HG03558 (cell line): ENCODE data around the gene THRB.
"Not testable (repeated sequence)": the region's sequence is repeated elsewhere in the genome, so short reads cannot be mapped to it uniquely, and the experiment has no call there.

Source experiments
- ATAC-seq: cut with Tn5 transposase; IDR thresholded peaks from one replicate; pipeline ENCODE4 v1.9.1; 2021; ENCODE audit warnings: moderate number of reproducible peaks; ENCODE audit not compliant: unreplicated experiment; ENCODE audit errors: extremely low read depth

THRB gene

DNA sequence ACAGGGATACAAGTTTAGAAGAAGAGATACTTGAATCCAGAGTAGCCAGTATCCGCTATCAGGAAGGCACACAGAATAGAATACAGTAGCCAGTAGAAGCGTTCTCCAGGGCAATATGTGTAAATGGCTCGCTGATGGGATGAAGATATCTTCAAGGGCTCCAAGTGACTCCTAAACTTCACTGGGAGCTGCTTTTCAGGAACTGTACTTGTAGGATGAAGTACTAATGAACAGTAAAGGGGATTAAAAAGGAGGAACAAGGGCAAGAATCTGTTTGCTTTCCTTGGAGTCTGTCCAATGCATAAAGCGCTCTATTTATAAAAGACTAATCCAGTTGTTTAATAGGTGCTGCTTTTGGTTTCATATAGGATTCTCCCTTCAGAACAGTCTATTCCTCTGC is 78.4 kb downstream of the THRB start:
- ATAC-seq = no peak

DNA sequence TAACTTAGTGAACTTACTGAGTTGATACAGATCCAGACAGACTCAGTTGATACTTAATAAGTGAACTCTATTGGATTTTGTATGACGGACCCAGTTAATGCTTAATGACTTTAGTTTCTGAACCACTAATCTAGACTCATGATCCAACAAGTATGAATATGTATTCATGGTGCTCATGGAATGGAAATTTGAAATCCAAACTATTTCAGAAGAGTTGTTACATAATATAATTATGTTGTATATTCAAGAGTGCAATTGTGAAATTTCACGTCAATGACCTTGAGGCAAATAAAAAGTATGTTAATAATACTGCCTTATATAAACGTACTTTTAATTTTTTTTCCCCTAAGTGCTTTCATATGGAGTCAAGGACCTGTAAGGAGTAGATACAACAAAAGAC is 78.8 kb downstream of the THRB start:
- ATAC-seq = no peak

DNA sequence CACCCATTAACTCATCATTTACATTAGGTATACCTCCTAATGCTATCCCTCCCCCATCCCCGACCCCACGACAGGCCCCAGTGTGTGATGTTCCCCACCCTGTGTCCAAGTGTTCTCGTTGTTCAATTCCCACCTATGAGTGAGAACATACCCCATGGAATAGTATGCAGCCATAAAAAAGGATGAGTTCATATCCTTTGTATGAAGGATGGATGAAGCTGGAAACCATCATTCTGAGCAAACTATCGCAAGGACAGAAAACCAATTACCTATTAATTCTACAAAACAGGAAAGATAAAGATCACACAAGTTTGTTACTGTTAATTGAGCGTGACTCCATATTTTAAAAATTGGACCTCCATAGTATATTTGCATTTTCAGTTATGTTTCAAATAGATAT is 81.0 kb downstream of the THRB start:
- ATAC-seq = not testable (repeated sequence)

DNA sequence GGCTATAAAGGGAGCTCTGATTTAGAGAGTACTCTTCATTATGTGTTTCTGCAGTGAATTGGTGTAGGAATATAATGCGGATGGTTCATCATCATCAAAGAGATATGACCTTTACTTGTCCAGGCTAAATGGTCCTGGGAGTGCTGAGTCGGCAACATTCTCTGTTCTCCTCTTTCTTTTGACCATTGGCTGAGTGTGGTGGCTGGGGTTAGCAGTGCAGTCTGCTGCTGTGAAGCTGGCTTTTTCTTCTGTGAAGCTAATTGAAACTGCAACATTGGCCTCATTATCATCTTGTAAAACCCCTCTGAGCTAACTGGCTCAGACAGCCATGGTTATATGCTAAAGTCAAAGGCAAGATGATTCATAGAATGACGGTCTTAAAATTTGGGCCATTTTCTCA is 83.8 kb downstream of the THRB start:
- ATAC-seq = no peak

DNA sequence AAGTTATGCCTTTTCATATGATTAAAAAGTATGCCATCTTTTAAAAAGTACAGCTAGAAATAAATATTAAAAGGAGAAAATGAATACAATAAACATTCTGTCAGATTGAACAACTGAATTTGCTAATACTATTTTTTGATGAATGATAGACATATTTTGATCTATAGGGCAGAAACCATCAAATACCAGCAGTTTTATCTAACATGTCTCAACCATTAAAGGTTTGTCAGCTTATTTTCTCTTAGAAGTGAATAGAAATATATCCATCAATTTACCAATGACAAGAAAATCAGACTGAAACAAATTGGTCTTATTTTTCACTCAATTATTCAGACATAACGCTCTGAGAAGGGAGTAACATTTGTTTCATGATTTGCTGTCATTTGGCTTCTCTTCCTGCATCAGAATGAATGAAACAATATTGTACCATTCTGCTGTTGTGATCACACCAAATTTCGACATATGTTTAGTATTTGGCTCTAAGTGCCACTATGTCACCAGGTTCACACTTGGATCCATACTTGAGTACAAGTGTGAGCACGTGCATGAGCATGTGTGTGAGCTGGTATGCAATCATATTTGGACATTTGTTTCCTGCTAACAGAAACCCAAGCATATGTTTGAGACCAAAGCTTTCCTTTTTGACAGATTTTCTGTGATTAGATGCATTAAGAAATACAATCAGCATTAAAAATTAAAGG is 86.5 kb downstream of the THRB start:
- no peak for ATAC-seq

DNA sequence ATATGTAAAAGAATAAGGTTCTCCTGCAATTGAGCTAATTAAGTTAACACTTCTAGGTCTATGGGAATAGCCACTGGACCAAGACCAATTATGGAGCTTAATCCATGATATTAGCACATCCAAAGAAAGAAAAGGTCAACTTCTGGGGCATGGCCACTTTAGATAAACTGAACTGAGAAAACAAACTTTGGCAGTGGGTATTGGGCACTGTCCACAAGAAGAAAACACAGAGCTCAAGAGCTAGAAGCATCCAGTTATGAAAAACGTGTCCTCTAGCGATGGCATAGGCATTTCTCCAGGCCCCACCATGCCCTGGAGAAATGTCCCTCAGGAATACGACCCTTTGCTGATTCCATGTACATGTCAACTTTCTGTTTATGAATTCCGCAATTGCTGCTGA is 87.8 kb downstream of the THRB start:
- no peak for ATAC-seq

DNA sequence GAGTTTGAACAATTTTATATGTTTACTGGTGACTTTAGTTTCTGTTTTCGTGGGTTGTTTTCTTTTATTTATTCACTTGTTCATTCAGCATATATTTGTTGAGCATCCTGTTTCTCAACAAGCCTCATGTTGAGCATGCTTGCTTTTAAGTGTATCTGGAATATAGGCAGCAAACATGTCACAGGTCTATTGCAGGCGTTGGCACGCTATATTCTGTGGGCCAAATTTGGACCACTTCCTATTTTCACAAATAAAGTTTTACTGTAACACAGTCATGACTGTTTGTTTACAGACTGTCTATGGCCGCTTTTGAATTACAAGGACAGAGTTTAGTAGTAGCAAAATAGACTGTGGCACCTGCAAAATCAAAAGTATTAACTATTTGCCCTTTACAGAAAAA is 89.6 kb downstream of the THRB start:
- ATAC-seq = no peak

DNA sequence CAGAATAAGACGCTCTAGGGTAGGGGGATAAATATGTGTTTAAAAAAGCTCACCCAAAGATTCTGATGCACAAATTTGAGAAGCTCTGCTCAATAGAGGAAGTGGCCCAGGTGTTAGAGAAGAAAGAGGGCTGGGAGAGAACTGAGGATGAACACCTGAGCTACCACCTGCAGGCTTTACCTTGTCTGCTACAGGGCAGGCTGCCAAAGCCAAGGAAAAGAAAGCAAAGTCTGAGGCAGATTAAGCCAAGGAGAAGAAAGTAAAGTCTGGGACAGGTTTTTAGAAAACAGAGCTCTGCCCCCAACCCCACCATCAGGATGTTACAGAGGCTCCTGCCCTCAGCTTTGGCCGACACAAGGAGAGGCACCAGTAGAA is 92.9 kb downstream of the THRB start:
- no peak for ATAC-seq

DNA sequence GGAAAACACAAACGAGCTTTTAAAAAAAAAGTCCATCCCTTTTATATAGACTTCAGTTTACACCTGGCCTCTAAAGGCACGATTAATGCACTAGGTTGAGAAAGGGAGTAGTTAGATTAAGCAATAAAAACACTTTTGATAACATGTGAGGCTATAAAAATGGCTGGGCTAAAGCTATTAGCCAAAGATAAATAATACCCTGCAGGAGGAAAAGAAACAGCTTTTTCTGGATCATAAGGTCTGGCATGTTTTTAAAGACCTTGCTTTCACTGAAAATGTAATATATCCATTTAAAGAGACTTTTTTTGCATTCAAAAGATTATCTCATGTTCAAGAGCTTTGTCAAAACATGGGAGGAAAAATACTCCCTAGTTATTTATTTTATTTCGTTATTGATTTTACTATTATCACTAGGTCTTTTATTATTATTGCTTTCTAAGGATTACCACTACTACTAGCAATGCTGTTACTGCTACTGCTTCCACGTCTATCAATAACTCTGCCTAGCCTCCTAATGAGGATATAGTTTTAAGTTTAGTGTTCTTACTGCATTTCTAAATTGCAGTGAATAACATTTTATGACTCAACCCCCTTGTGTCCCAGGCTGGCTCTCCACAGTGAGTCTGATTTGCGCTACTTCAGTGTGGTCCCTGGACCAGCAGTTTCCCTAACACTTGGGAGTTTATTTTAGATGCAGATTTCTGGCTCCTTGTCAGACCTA is 93.4 kb downstream of the THRB start:
- ATAC-seq = no peak

DNA sequence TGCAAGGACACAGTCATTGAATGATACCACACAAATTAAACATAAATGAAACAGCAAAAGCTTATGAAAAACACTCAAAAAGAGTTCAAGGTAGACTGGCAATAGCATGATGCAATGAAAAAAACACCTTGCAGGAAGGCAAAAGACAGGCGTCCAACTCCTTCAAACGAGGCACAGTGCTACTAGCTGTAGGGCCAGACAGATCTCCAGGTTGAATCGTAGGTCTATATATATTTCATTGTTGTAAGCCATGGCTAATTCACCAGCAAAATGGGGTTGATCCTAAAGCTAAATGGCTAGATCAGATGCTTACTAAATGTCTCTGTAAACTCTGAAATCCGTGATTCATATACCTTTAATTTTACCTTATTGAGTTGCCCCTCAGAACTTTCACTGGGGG is 94.2 kb downstream of the THRB start:
- no peak for ATAC-seq

DNA sequence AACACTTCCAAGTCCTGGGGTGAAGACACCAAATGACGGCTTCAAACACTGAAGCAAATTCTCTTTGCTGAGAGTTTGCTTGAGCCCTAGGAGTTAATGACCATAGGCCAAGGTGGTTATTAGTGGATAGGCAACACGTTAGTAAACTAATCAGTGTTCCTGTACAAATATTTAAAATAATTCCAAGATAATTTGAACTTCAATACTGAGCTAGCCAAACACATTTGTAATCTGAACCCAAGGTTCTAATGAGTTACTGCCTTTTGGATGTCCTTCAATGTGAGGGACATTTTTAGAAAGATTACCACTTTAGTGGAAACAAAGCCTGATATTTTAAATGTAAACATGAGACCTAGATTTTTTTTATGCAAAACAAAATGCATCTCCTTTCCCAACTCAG is 94.6 kb downstream of the THRB start:
- no peak for ATAC-seq

DNA sequence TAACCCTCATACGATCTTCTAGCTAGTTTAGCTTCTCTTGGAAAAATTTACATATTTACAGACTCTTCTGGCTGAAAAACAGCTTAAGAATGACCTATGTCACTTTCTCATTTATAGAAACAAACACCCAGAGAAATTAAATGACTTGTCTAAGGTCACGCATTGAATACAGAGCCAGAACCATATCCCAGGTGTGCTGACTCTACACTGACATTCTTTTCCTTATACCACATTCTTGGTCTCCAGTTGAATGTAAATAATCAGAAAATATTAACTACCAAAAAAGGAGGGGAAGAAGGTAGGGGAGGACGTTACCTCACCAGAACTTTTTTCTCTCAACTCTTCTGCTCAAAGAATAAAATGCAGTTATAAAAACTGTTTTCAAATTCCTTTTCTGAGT is 95.0 kb downstream of the THRB start:
- no peak for ATAC-seq

DNA sequence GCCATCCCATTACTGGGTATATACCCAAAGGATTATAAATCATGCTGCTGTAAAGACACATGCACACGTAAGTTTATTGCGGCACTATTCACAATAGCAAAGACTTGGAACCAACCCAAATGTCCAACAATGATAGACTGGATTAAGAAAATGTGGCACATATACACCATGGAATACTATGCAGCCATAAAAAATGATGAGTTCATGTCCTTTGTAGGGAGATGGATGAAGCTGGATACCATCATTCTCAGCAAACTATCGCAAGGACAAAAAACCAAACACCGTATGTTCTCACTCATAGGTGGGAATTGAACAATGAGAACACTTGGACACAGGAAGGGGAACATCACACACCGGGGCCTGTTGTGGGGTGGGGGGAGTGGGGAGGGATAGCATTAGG is 95.9 kb downstream of the THRB start:
- not testable (repeated sequence) for ATAC-seq

DNA sequence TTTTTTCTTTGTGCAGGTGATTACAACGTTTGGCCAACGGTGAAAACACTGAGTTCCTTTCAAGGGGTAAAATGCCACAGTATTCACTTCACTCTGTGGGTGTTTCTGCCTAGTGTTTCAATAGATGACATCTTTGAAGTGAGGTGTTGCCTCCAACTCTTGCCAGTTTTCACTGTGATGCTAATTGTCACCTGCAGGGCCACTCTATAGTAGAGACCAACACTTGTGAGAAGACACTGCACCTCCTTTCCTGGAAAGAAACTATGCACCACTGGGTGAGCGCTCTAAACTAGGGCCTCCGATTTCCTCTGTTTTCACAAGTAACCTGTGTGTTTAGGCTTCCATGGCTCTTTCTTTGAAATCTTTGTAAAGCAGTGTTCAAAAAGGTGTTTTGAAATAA is 98.3 kb downstream of the THRB start:
- ATAC-seq = no peak

DNA sequence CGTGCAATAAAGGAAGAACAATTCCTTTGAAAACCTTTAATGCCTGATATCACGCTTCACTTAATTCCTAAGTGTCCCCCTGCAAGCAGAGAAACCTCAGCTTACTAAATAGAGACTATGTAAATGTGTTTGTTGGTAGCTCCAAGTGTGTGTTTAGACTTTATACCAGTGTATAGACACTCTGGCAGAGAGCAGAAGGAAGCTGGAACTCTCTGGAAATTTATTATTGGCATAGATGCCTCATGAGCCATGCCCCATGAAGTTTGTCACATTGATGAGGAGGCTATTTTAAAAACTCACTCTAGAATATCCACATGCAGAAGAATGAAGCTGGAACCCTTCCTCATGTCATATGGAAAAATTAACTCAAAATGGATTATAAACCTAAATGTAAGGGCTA is 99.9 kb downstream of the THRB start:
- ATAC-seq = no peak

DNA sequence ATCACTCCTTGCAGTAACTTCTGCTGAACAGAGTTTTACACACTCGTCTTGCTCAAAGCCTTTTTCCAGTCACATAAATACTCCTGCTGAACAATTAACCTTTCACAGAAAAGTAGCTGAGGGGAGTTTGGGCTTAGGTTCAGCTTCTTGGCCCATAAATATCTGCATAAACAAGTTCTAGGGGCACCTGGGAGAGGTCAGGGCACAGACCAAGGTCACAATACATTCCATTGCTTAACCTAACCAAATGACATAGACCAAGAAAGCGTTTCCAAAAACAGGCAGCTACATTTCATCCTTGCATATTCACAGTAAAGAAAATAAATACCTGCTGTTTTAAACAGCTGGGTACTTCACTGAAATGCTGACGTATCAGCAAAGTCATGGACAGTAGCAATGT is 101.3 kb downstream of the THRB start:
- ATAC-seq = no peak

DNA sequence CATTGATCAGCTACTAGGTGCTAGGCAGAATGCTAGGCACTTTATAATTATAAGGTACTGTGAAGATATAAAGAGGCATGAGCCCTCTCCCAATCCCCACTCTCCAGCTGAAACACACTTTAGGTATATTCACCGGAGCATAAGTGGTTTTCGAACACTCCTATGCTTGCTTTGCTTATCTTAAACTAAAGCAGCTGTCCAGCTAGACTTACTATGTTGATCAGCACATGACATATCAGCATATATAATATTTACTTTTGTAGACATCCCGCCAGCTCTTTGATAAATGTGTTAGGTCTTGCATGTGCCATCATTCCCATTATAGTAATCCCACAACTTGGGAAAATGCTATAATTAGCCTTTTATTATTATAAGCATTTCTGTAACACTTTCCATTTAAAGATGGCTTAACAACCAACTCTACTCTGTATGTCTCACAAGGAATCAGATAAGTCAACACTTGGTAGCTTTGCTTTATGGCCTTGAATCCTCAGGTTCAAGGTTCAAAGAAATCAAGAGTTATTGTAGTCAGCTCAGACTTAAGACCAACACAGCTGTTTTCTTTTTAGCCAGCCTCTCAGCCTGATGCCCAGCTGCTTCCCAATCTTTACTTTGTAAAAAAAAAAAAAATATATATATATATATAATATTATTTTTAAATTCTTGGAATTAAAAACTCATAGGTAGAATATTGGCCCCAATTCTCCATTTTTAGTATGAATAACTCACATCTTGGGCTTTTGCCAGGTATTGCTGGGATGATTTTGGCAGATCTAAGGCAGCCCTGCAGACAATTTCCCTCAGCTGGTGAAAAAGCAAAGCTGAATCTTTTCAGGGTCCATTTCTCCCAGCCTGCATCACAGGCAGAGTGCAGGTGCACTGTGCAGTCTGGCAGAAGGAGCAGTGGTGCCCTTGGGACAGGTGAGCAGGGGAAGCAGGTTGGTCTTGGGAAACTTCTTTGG is 104.2 kb downstream of the THRB start:
- ATAC-seq = no peak

DNA sequence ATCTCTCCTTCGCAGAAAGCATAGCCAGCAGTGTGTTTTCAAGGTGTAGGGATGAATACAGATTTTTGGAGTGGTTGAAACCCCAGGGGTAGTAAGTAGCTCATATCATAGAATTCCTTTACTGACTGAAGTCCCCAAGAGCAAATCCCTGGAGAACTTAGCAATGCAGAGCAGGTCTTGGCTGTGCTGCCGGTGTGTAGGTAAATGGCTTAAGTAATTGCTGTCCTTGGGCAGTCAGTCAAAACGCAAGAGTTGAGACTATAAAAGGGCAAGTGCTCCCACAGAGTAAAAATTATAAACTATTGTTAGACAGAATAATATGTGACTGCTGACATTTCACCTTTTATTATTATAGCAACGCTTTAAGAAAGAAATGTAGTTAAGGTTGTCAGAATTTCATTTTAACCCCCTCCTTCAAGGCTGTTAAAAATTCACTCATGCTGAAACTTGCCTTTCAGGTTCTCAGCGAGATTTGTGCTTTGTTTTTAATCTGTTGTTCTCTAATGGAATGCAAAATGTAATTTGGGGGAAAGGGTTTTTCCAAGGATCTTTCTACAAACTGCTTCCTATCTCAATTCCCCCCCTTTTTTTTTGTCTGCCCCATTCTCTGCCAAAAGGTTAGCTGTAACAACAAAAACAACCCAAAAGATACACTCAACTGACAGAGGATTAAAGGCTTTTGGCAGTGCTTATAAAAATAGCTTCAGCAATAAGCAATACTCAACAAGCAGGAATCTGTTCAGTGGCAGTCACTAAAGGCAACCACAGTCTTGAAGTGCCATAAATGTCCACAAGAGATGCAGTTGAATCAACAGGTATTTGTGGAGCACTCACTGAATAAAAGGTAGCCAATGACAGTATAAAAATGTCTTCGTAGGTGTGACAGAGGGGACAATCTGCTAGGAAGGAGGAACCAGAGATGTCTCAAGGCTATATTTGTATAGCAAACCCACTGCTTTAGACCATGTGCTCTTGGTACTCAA is 105.3 kb downstream of the THRB start:
- no peak for ATAC-seq

DNA sequence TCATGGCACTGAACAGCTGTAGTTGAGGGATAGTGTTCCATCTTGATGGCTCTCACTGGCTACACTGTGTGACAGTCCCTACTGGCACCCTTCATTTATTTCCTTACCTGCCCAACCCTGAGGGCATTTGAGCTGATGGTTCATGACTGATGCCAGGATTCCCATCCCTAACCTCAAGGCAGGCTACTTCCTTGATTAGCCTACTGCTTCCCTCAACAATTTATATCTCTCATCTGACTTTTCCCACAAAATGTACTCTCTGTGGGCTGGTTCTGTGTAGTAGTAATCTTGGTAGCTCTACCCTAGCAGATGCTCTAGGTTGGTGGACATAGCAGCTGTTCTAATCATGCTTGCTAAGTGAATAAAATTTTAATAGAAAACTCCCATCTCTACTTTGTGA is 106.0 kb downstream of the THRB start:
- ATAC-seq = no peak

DNA sequence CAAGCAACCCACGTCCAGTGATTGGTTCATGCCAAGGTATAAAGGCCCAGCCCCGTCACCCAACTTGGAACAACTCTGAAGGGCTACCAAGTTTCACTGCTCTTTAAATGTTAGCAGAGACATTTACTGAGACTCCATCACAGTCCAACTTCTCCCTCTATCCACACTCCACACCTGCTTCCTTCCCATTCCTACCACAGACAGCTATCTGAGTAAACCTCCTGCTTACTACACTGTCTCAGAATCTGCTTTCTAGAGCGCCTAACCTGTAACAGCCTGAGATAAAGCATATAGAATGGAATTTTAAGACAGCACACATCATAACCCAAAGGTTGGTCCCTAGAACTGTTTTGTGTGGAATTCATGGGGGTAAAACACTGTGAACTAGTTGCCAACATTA is 106.5 kb downstream of the THRB start:
- ATAC-seq = no peak
